ENCODE results near the gene SIDT2. TPM values are rescaled to one million over a fixed set of nuclear protein-coding genes. Genes with fewer than 3 reads are reported as not detected.

SIDT2 gene
- total and polyA plus RNA-seq, 2 donors (not counting 3 experiments of a cell fraction or from before 2014, with no cell fraction given): 28.7 to 34.5 TPM

GRCh38 chr11:117203069-117203407, 24.5 kb downstream of the SIDT2 start:
- H3K4me1 ChIP-seq (ENCODE audit: control insufficient read depth, extremely low read depth, insufficient read depth, low read length): peaks cover 9% of the 10 kb centered on the region
- no peak overlapping the region for H3K9ac ChIP-seq (replicated peaks; ENCODE audit: extremely low read depth, insufficient read depth, low read length)
- dilution Hi-C loops (cut with MboI; ENCODE audit: extremely low pct_ligation_motif_present, low sequenced_read_pairs): no loop called here
- no peaks in the 10 kb centered on the region for H3K9me1 ChIP-seq (replicated peaks; ENCODE audit: control insufficient read depth, extremely low read depth, insufficient read depth, low read length)
- no peaks in the 10 kb centered on the region for H3K79me2 ChIP-seq (ENCODE audit: control insufficient read depth, insufficient read depth, low read length)
- no peak for DNase-seq (ENCODE audit: low read depth, low spot score)
- TF ChIP-seq GATA2 (IDR thresholded peaks at IDR 0.05; ENCODE audit: insufficient read depth, insufficient read length, low read depth, low read length): no peak
- no peak for TF ChIP-seq MYC (IDR thresholded peaks at IDR 0.05; ENCODE audit: low read depth, low read length)
- no peak for TF ChIP-seq JUN (IDR thresholded peaks at IDR 0.05; ENCODE audit: borderline replicate concordance, insufficient read depth, insufficient read length, low read depth)
- no peak for TF ChIP-seq POLR2A (IDR thresholded peaks at IDR 0.05; ENCODE audit: low read depth, low read length)
- no peak for TF ChIP-seq FOS (IDR thresholded peaks at IDR 0.05; ENCODE audit: borderline replicate concordance, insufficient read depth, low read length)
- no peak for TF ChIP-seq EZH2 (IDR thresholded peaks at IDR 0.05; ENCODE audit: borderline replicate concordance, low read depth, low read length, severe bottlenecking)
- TF ChIP-seq POLR2AphosphoS5 (IDR thresholded peaks at IDR 0.05; ENCODE audit: insufficient read depth, low read depth, low read length): no peak
- no peak for TF ChIP-seq MAX (IDR thresholded peaks at IDR 0.05; ENCODE audit: insufficient read depth, insufficient read length)
- no peaks in the 10 kb centered on the region for H4K20me1 ChIP-seq (replicated peaks; ENCODE audit: control insufficient read depth, extremely low read depth, insufficient read depth, low read length)
- CTCF ChIA-PET: no interaction called here
- no peak overlapping the region for H3K4me2 ChIP-seq (ENCODE audit: insufficient read depth, low read length)
- no peak overlapping the region for H2AFZ ChIP-seq (ENCODE audit: low read depth, low read length)
- no TSS peak for BruUV-seq (replicated peaks)
- FAIRE-seq: no peak
- H3K9me3 ChIP-seq (replicated peaks; ENCODE audit: control insufficient read depth, insufficient read depth, low read length): no peaks in the 10 kb centered on the region
- H3K4me3 ChIP-seq (replicated peaks in 1 of 3; ENCODE audit: insufficient read depth in 1 of 3, low read depth in 1 of 3, low read length in 3 of 3): no peak overlapping the region
- POLR2A ChIA-PET: no interaction called here
- no peaks in the 10 kb centered on the region for H3K27me3 ChIP-seq (ENCODE audit: control insufficient read depth in 2 of 2, insufficient read depth in 2 of 2, low read length in 2 of 2)
- intact Hi-C loops (cut with micrococcal nuclease): no loop called here
- peaks cover 0 to 4% of the 10 kb centered on the region in 2 experiments for H3K36me3 ChIP-seq (ENCODE audit: control insufficient read depth in 2 of 2, extremely low read depth in 1 of 2, insufficient read depth in 2 of 2, low read length in 2 of 2)
- no peak overlapping the region for H3K27ac ChIP-seq (ENCODE audit: insufficient read depth, low read depth, low read length)

Data from endothelial cell of umbilical vein (primary cell).